A549 (cell line): ENCODE measurements around the gene NFIL3.

Experiments
- CEBPB ChIP-seq, 2 experiments: fragments of >200 bp in 1 of 2; sonication (Bioruptor Twin) in 1 of 2; formaldehyde crosslinking in 1 of 2; IDR thresholded peaks; 2 replicates each; pipeline ENCODE4 v1.6.1; 2012 to 2016
- CTCF ChIP-seq: fragments of >200 bp; sonication (Bioruptor Twin); formaldehyde crosslinking; IDR thresholded peaks from 3 replicates; pipeline ENCODE4 v1.5.1; 2016
- EP300 ChIP-seq, 2 experiments: fragments of >200 bp; sonication (Bioruptor Twin); formaldehyde crosslinking; IDR thresholded peaks; 2 replicates in 1 of 2; 3 replicates in 1 of 2; pipeline ENCODE4 v1.6.1; 2016 to 2017
- JUN ChIP-seq, 2 experiments: fragments of >200 bp; sonication (Bioruptor Twin); formaldehyde crosslinking; IDR thresholded peaks; 2 replicates in 1 of 2; 3 replicates in 1 of 2; pipeline ENCODE4 v1.6.1; 2016 to 2017
- KDM1A ChIP-seq: fragments of 200-600 bp; sonication (generic); IDR thresholded peaks from 2 replicates; pipeline ENCODE4 v1.6.1; 2016; ENCODE audit warnings: low read depth, mild to moderate bottlenecking
- NFE2L2 ChIP-seq: fragments of 150-350 bp; conservative IDR thresholded peaks from 2 replicates; pipeline ENCODE4 v1.6.1; 2014; ENCODE audit warnings: low read length
- PBX3 ChIP-seq: IDR thresholded peaks from 2 replicates; pipeline ENCODE4 v1.6.1; 2012
- POLR2A ChIP-seq: IDR thresholded peaks from 2 replicates; pipeline ENCODE4 v1.6.1; 2012; ENCODE audit warnings: mild to moderate bottlenecking, low read length
- RAD21 ChIP-seq, 2 experiments: fragments of >200 bp in 1 of 2; sonication (Bioruptor Twin) in 1 of 2; formaldehyde crosslinking in 1 of 2; IDR thresholded peaks in 1 of 2; conservative IDR thresholded peaks in 1 of 2; 2 replicates in 1 of 2; 3 replicates in 1 of 2; pipeline ENCODE4 v1.6.1; 2012 to 2018; ENCODE audit warnings: inconsistent platforms in 1 of 2
- RCOR1 ChIP-seq: fragments of 150-350 bp; IDR thresholded peaks from 2 replicates; pipeline ENCODE4 v1.6.1; 2014; ENCODE audit warnings: antibody characterized with exemption, low read length, low read depth
- USF2 ChIP-seq: fragments of 450-650 bp; IDR thresholded peaks from 2 replicates; pipeline ENCODE4 v1.6.1; 2014; ENCODE audit warnings: antibody characterized with exemption
- TF ChIP-seq, protein P1 (sequence below): fragments of 200-600 bp; sonication (generic); IDR thresholded peaks from 2 replicates; pipeline ENCODE4 v1.6.1; 2016; ENCODE audit warnings: antibody characterized with exemption, mild to moderate bottlenecking, moderate library complexity
- TF ChIP-seq, protein P2 (sequence below): fragments of 250-450 bp; sonication (Bioruptor Pico); IDR thresholded peaks from 2 replicates; pipeline ENCODE4 v1.5.0; 2020; ENCODE audit warnings: low read depth, mild to moderate bottlenecking, moderate library complexity

DNA sequence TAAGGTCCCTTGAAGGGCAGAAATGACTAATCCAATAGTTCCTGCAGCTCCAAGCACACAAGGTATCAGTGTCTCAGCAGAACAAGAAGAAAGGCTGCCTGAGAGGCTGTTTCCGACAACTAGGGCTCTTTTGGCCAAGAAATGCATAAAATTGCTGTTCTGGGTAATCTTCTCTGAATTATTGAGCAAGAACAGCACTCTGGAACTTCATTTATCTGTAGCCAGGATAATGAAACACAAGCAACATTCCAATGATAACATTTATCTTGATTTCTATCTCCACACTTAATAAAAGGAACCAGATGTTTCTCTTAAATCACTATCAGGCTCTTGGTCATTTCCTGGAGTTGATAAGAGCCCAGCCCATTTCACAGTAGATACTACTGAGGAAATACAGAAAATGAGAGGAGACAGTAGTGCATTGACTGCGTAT lies 44.9 kb downstream of the NFIL3 start:
- TF ChIP-seq, protein P1, sequence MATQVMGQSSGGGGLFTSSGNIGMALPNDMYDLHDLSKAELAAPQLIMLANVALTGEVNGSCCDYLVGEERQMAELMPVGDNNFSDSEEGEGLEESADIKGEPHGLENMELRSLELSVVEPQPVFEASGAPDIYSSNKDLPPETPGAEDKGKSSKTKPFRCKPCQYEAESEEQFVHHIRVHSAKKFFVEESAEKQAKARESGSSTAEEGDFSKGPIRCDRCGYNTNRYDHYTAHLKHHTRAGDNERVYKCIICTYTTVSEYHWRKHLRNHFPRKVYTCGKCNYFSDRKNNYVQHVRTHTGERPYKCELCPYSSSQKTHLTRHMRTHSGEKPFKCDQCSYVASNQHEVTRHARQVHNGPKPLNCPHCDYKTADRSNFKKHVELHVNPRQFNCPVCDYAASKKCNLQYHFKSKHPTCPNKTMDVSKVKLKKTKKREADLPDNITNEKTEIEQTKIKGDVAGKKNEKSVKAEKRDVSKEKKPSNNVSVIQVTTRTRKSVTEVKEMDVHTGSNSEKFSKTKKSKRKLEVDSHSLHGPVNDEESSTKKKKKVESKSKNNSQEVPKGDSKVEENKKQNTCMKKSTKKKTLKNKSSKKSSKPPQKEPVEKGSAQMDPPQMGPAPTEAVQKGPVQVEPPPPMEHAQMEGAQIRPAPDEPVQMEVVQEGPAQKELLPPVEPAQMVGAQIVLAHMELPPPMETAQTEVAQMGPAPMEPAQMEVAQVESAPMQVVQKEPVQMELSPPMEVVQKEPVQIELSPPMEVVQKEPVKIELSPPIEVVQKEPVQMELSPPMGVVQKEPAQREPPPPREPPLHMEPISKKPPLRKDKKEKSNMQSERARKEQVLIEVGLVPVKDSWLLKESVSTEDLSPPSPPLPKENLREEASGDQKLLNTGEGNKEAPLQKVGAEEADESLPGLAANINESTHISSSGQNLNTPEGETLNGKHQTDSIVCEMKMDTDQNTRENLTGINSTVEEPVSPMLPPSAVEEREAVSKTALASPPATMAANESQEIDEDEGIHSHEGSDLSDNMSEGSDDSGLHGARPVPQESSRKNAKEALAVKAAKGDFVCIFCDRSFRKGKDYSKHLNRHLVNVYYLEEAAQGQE, result no peak
- TF ChIP-seq POLR2A (no peak), EP300 (IDR thresholded peaks at IDR 0.05) (no peak), JUN (IDR thresholded peaks at IDR 0.05) (no peak), CTCF (no peak), RAD21 (conservative IDR thresholded peaks at IDR 0.05 in 1 of 2, IDR thresholded peaks at IDR 0.05 in 1 of 2) (no peak), USF2 (no peak), PBX3 (no peak), CEBPB (IDR thresholded peaks at IDR 0.05) (no peak), KDM1A (no peak), NFE2L2 (no peak), RCOR1 (no peak)
- TF ChIP-seq, protein P2, sequence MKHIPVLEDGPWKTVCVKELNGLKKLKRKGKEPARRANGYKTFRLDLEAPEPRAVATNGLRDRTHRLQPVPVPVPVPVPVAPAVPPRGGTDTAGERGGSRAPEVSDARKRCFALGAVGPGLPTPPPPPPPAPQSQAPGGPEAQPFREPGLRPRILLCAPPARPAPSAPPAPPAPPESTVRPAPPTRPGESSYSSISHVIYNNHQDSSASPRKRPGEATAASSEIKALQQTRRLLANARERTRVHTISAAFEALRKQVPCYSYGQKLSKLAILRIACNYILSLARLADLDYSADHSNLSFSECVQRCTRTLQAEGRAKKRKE, result no peak
